Thyroid gland (tissue), 4 donors: ENCODE results near the gene PLXND1. TPM values are rescaled to one million over a fixed set of nuclear protein-coding genes. Genes with fewer than 3 reads are reported as not detected.

ENCODE experiments used
- DNase-seq, 2 donors: peaks; one replicate each; pipeline ENCODE4 v3.0.0-alpha.2; 2019
- H3K27ac ChIP-seq, 3 donors: fragments of 200-600 bp; sonication (generic); 1 replicate in 2 of 3; 2 replicates in 1 of 3; pipeline ENCODE4 v1.5.1; 2016 to 2019; ENCODE audit warnings: mild to moderate bottlenecking in 1 of 3, moderate library complexity in 1 of 3
- H3K27me3 ChIP-seq: fragments of 200-600 bp; sonication (generic); one replicate; pipeline ENCODE4 v1.5.1; 2019
- H3K36me3 ChIP-seq, 2 donors: fragments of 200-600 bp; sonication (generic); one replicate each; pipeline ENCODE4 v1.5.1; 2016 to 2019
- H3K4me1 ChIP-seq, 2 donors: fragments of 200-600 bp; sonication (generic); one replicate each; pipeline ENCODE4 v1.5.1; 2017 to 2019
- H3K4me3 ChIP-seq, 3 donors: fragments of 200-600 bp; sonication (generic); replicated peaks in 1 of 3; 1 replicate in 2 of 3; 2 replicates in 1 of 3; pipeline ENCODE4 v1.5.1; 2016; ENCODE audit warnings: mild to moderate bottlenecking in 1 of 3
- H3K9me3 ChIP-seq: fragments of 200-600 bp; sonication (generic); one replicate; pipeline ENCODE4 v1.5.1; 2017
- CTCF ChIP-seq, 6 experiments: fragments of 200-600 bp in 3 of 6; fragments of 450-650 bp in 3 of 6; sonication (generic) in 3 of 6; IDR thresholded peaks; one replicate each; pipeline ENCODE4 v1.5.1; 2016 to 2019; ENCODE audit warnings: antibody characterized with exemption in 6 of 6, mild to moderate bottlenecking in 2 of 6, inconsistent platforms in 1 of 6, moderate library complexity in 1 of 6
- POLR2A ChIP-seq, 2 donors: fragments of 450-650 bp; IDR thresholded peaks; one replicate each; pipeline ENCODE4 v1.6.1; 2017; ENCODE audit warnings: antibody characterized with exemption in 2 of 2, mild to moderate bottlenecking in 2 of 2, moderate library complexity in 1 of 2
- WGBS, 2 donors: methylation state at CpG; one replicate each; pipeline ENCODE4 v1.1.5; 2017; 5-methylcytosine and 5-hydroxymethylcytosine counted together
- intact Hi-C: fragments of 100-400 bp; cut with DNase I; formaldehyde crosslinking; loops from one replicate; pipeline ENCODE4 v1.15.1; 2023
- total RNA-seq, 4 donors: library from RNA; depleted of rRNA; stranded (reverse); fragments of >200 nt; gene quantifications; one replicate each; pipeline ENCODE4 v1.2.3, GENCODE V29; 2016

The PLXND1 gene
- total RNA-seq, 4 donors from 2014 or later, result 50.7 to 69.8 (median 60.8) TPM

GRCh38 chr3:129628169-129628522 lies 21.7 kb upstream of the PLXND1 start:
- TF ChIP-seq CTCF (IDR thresholded peaks at IDR 0.05) (no peak), POLR2A (IDR thresholded peaks at IDR 0.05) (no peak)
- Histone ChIP-seq H3K4me3 (peak overlapping the region in 1 of 3 donors; percentile 60), H3K4me1 (peaks cover 31 to 51% of the 10 kb centered on the region in 2 donors), H3K27ac (peak overlapping the region in 2 of 3 donors; percentile 94 to 97), H3K27me3 (no peaks in the 10 kb centered on the region), H3K9me3 (no peaks in the 10 kb centered on the region), H3K36me3 (no peaks in the 10 kb centered on the region)
- DNase-seq, result no peak
- intact Hi-C loops, result loop anchor here (10.0 kb wide), 1 partner anchor 133 kb away; no protein-coding TSS in a partner anchor
- whole genome bisulfite sequencing, 2 donors, result 14 to 19% methylated on average over 9 of the region's 9 CpGs

GRCh38 chr3:129627350-129628168 lies 21.1 kb upstream of the PLXND1 start:
- no peaks in the 10 kb centered on the region for H3K27me3 ChIP-seq
- H3K4me3 ChIP-seq, result peak overlapping the region in 2 of 3 donors; percentile 11 to 60
- TF ChIP-seq POLR2A (IDR thresholded peaks at IDR 0.05) (no peak), CTCF (IDR thresholded peaks at IDR 0.05) (peak; percentile 55 to 97 (median 86))
- no peaks in the 10 kb centered on the region for H3K36me3 ChIP-seq
- peak; percentile 73 to 78 for DNase-seq
- H3K9me3 ChIP-seq, result no peaks in the 10 kb centered on the region
- 5 to 7% methylated on average over 33 to 36 of the region's 38 CpGs for WGBS, 2 donors
- H3K4me1 ChIP-seq, result peaks cover 36 to 57% of the 10 kb centered on the region in 2 donors
- intact Hi-C loops, result loop anchor here (2.0 to 10.0 kb wide), 2 partner anchors 133 to 197 kb away; no protein-coding TSS in a partner anchor
- peak overlapping the region; percentile 87 to 97 (median 94) for H3K27ac ChIP-seq

- TF ChIP-seq POLR2A (IDR thresholded peaks at IDR 0.05) (peak; percentile 51 to 74), CTCF (IDR thresholded peaks at IDR 0.05) (no peak)
- DNase-seq, result peak; percentile 93 to 94
- Histone ChIP-seq H3K27me3 (no peaks in the 10 kb centered on the region), H3K4me3 (peak overlapping the region in 2 of 3 donors; percentile 11 to 60), H3K27ac (peak overlapping the region; percentile 87 to 97 (median 94)), H3K4me1 (peaks cover 36 to 62% of the 10 kb centered on the region in 2 donors), H3K36me3 (no peaks in the 10 kb centered on the region), H3K9me3 (no peaks in the 10 kb centered on the region)
- intact Hi-C loops, result loop anchor here (2.0 to 10.0 kb wide), 2 partner anchors 132 to 198 kb away; no protein-coding TSS in a partner anchor
- WGBS, 2 donors, result 0% methylated on average over 6 to 7 of the region's 49 CpGs
Observed at GRCh38 chr3:129626744-129627349, 20.4 kb upstream of the PLXND1 start.

- DNase-seq, result no peak
- TF ChIP-seq CTCF (IDR thresholded peaks at IDR 0.05) (no peak), POLR2A (IDR thresholded peaks at IDR 0.05) (no peak)
- 75 to 76% methylated on average over 11 to 12 of the region's 12 CpGs for WGBS, 2 donors
- H3K27me3 ChIP-seq, result no peaks in the 10 kb centered on the region
- intact Hi-C loops, result loop anchor here (10.0 kb wide), 1 partner anchor 130 kb away; no protein-coding TSS in a partner anchor
- peak overlapping the region; percentile 30 to 97 (median 94) for H3K27ac ChIP-seq
- peaks cover 36 to 65% of the 10 kb centered on the region in 2 donors for H3K4me1 ChIP-seq
- H3K36me3 ChIP-seq, result no peaks in the 10 kb centered on the region
- H3K4me3 ChIP-seq, result no peak overlapping the region
- H3K9me3 ChIP-seq, result no peaks in the 10 kb centered on the region
Observed at GRCh38 chr3:129625072-129625874, 18.8 kb upstream of the PLXND1 start.
